ENCODE results near the gene ACOX3.

ACOX3 gene

DNA sequence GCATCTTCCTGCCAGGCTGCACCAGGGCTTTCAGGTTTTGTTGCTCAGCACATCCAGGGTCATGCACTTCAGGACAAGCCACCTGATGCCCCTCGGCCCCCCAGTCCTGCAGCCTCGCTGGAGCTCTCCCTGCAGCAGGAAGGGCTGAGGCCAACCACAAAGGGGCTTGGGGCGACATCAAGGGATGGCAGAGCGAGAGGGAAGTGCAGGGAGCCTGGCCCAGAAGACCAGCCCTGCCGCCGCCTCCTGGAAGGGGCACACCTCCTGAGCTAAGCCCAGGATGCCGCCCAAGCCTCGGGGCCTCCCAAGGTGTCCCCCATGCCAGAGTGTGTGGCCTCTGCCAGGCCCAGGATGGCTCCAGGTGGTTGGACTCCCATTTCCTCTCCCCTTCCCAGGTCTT lies 37.2 kb upstream of the ACOX3 start:
- no peaks in the 10 kb centered on the region for H3K9me3 ChIP-seq (ENCODE audit: control insufficient read depth, insufficient read depth, low read depth, low read length)
- H3K36me3 ChIP-seq (ENCODE audit: control insufficient read depth in 2 of 2, insufficient read depth in 1 of 2, low read length in 2 of 2) = peaks cover 0 to 41% of the 10 kb centered on the region in 2 experiments; a peak in 1 of 3 replicates
- TF ChIP-seq, protein P1, sequence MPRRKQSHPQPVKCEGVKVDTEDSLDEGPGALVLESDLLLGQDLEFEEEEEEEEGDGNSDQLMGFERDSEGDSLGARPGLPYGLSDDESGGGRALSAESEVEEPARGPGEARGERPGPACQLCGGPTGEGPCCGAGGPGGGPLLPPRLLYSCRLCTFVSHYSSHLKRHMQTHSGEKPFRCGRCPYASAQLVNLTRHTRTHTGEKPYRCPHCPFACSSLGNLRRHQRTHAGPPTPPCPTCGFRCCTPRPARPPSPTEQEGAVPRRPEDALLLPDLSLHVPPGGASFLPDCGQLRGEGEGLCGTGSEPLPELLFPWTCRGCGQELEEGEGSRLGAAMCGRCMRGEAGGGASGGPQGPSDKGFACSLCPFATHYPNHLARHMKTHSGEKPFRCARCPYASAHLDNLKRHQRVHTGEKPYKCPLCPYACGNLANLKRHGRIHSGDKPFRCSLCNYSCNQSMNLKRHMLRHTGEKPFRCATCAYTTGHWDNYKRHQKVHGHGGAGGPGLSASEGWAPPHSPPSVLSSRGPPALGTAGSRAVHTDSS (tag by site-specific recombination; IDR thresholded peaks at IDR 0.05) = no peak
- TF ChIP-seq INSM2 (tag by site-specific recombination; IDR thresholded peaks at IDR 0.05) = no peak
- TF ChIP-seq ZNF274 (IDR thresholded peaks at IDR 0.05; ENCODE audit: low read length) = no peak
- TF ChIP-seq ZNF274 (tag by site-specific recombination; IDR thresholded peaks at IDR 0.05; ENCODE audit: borderline replicate concordance) = no peak
- TF ChIP-seq ZNF830 (tag by site-specific recombination; IDR thresholded peaks at IDR 0.05; ENCODE audit: low read depth) = no peak
- no peak for TF ChIP-seq ZNF16 (tag by site-specific recombination; IDR thresholded peaks at IDR 0.05; ENCODE audit: low read depth)
- no peak for TF ChIP-seq ZNF211 (tag by site-specific recombination; IDR thresholded peaks at IDR 0.05; ENCODE audit: low read depth)
- no peak for TF ChIP-seq ZIC2 (tag by site-specific recombination; IDR thresholded peaks at IDR 0.05)
- no peak for TF ChIP-seq ZNF426 (tag by site-specific recombination; IDR thresholded peaks at IDR 0.05)
- no peak for TF ChIP-seq ZNF560 (tag by site-specific recombination; IDR thresholded peaks at IDR 0.05; ENCODE audit: borderline replicate concordance)
- no peak for TF ChIP-seq ZNF423 (tag by site-specific recombination; IDR thresholded peaks at IDR 0.05)
- no peak for TF ChIP-seq ZNF121 (tag by site-specific recombination; IDR thresholded peaks at IDR 0.05)
- TF ChIP-seq ZNF626 (tag by site-specific recombination; IDR thresholded peaks at IDR 0.05) = no peak
- no peak for TF ChIP-seq ZNF521 (tag by site-specific recombination; IDR thresholded peaks at IDR 0.05)
- CTCF ChIA-PET = interaction anchor here (0.7 to 0.8 kb wide), 2 partner anchors 9 to 58 kb away, joined by 3 to 5 read pairs; no protein-coding TSS in a partner anchor
- POLR2A ChIA-PET = no interaction called here
- H3K27ac ChIP-seq (ENCODE audit: extremely low read depth, low read depth, low read length) = no peak overlapping the region
- no peaks in the 10 kb centered on the region for H3K4me1 ChIP-seq (ENCODE audit: control insufficient read depth, insufficient read depth, low read length)
- H3K4me3 ChIP-seq (ENCODE audit: low read depth, low read length) = no peak overlapping the region

DNA sequence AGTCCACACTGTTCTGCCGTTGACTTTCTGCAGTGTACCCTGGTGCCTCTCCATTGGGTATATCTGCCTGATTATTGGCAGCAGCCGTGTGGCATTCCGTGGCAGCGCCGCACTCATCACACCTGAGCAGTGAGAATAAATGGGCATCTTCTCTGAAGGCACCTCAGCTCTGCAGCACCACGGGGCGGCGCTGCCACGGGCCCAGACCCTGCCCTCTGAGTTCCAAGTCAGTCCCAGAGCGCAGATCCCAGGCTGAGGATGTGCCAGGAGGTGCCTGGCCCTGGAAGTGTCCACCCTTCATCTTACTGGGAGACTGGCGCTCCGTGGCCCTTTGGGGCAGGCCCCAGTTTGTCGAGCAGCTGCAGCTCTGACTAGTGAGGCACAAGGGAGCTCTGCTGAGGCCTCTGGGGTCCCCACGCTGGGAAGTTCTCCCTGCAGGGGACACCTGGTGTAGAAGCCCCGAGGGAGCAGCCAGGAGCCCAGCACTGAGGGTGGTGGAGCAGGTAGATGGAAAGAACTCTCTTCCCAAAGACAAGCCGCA lies 36.6 kb upstream of the ACOX3 start:
- Histone ChIP-seq H3K36me3 (ENCODE audit: control insufficient read depth in 2 of 2, insufficient read depth in 1 of 2, low read length in 2 of 2) (peaks cover 0 to 41% of the 10 kb centered on the region in 2 experiments; a peak in 1 of 3 replicates), H3K27ac (ENCODE audit: extremely low read depth, low read depth, low read length) (no peak overlapping the region), H3K4me3 (ENCODE audit: low read depth, low read length) (no peak overlapping the region), H3K4me1 (ENCODE audit: control insufficient read depth, insufficient read depth, low read length) (no peaks in the 10 kb centered on the region), H3K9me3 (ENCODE audit: control insufficient read depth, insufficient read depth, low read depth, low read length) (no peaks in the 10 kb centered on the region)
- TF ChIP-seq, protein P2, sequence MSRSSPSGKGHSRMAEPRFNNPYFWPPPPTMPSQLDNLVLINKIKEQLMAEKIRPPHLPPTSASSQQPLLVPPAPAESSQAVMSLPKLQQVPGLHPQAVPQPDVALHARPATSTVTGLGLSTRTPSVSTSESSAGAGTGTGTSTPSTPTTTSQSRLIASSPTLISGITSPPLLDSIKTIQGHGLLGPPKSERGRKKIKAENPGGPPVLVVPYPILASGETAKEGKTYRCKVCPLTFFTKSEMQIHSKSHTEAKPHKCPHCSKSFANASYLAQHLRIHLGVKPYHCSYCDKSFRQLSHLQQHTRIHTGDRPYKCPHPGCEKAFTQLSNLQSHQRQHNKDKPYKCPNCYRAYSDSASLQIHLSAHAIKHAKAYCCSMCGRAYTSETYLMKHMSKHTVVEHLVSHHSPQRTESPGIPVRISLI (tag by site-specific recombination; IDR thresholded peaks at IDR 0.05) = no peak
- no peak for TF ChIP-seq ZNF626 (tag by site-specific recombination; IDR thresholded peaks at IDR 0.05)
- POLR2A ChIA-PET = no interaction called here
- CTCF ChIA-PET = interaction anchor here (0.7 kb wide), 1 partner anchor 235 kb away, joined by 3 read pairs; no protein-coding TSS in a partner anchor

DNA sequence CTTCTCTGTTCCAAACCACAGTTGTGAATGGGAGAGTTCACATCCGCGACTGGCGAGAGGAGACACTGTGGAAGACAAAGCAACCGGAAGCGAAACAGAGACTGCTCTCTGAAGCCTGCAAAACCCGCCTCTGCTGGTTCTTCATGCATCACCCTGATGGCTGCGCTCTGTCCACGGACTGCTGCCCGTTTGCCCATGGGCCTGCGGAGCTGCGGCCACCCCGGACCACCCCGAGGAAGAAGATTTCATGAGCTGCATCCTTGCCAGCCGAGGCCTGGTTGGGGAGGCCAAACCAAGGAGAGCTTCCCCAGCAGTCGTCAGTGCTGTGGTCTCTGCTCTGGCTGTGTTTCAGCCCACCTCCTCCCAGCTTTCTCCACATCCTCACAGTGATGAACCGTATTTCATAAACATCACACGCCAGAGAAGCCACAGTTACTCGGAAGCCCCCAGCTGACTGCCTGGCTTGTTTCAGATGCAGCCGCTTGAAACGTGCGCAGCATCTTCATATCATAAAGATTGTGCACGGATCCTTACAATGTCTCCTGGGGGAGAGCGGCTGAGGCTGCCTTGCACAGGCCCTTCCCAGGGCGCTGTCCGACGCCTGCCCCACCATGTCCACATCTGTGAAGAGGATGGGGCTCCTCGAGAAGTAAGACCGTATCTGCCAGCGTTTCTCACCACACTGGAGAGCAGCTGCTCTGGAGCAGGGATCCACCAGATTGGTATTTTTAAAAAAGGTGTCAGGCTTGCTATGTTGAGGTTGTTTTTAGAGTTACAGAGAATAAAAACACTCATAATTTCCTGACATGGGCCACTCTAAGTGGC lies 35.4 kb upstream of the ACOX3 start:
- POLR2A ChIA-PET = no interaction called here
- H3K36me3 ChIP-seq (ENCODE audit: control insufficient read depth in 2 of 2, insufficient read depth in 1 of 2, low read length in 2 of 2) = peaks cover 0 to 45% of the 10 kb centered on the region in 2 experiments; a peak in 1 of 3 replicates
- CTCF ChIA-PET = no interaction called here
- H3K27ac ChIP-seq (ENCODE audit: extremely low read depth, low read depth, low read length) = no peak overlapping the region
- H3K9me3 ChIP-seq (ENCODE audit: control insufficient read depth, insufficient read depth, low read depth, low read length) = no peaks in the 10 kb centered on the region
- no peak overlapping the region for H3K4me3 ChIP-seq (ENCODE audit: low read depth, low read length)
- H3K4me1 ChIP-seq (ENCODE audit: control insufficient read depth, insufficient read depth, low read length) = no peaks in the 10 kb centered on the region
- TF ChIP-seq ZNF747 (tag by site-specific recombination; IDR thresholded peaks at IDR 0.05) = no peak
- TF ChIP-seq ZNF155 (tag by site-specific recombination; IDR thresholded peaks at IDR 0.05) = no peak
- TF ChIP-seq ZNF621 (tag by site-specific recombination; IDR thresholded peaks at IDR 0.05) = no peak
- TF ChIP-seq ZIC2 (tag by site-specific recombination; IDR thresholded peaks at IDR 0.05) = no peak
- TF ChIP-seq ZNF121 (tag by site-specific recombination; IDR thresholded peaks at IDR 0.05) = no peak
- no peak for TF ChIP-seq ZFP41 (tag by site-specific recombination; IDR thresholded peaks at IDR 0.05; ENCODE audit: borderline replicate concordance)
- TF ChIP-seq ZNF76 (tag by site-specific recombination; IDR thresholded peaks at IDR 0.05; ENCODE audit: borderline replicate concordance, low read depth) = no peak
- TF ChIP-seq ZNF701 (tag by site-specific recombination; IDR thresholded peaks at IDR 0.05) = no peak
- TF ChIP-seq SALL2 (tag by site-specific recombination; IDR thresholded peaks at IDR 0.05; ENCODE audit: borderline replicate concordance) = no peak
- TF ChIP-seq YY2 (tag by site-specific recombination; IDR thresholded peaks at IDR 0.05) = no peak
- TF ChIP-seq, protein P3, sequence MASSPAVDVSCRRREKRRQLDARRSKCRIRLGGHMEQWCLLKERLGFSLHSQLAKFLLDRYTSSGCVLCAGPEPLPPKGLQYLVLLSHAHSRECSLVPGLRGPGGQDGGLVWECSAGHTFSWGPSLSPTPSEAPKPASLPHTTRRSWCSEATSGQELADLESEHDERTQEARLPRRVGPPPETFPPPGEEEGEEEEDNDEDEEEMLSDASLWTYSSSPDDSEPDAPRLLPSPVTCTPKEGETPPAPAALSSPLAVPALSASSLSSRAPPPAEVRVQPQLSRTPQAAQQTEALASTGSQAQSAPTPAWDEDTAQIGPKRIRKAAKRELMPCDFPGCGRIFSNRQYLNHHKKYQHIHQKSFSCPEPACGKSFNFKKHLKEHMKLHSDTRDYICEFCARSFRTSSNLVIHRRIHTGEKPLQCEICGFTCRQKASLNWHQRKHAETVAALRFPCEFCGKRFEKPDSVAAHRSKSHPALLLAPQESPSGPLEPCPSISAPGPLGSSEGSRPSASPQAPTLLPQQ (tag by site-specific recombination; IDR thresholded peaks at IDR 0.05) = no peak
